Keratinocyte (primary cell): Measurements from ENCODE around the gene SIK3. TPM values are rescaled to one million over a fixed set of nuclear protein-coding genes. Genes with fewer than 3 reads are reported as not detected.

Source experiments
- DNase-seq: peaks from one replicate; pipeline ENCODE4 v3.0.0-alpha.2; 2011; ENCODE audit warnings: low read depth, missing footprints, low spot score
- FAIRE-seq: peaks from 2 replicates; lab custom pipeline; 2011; peaks lifted over from hg19 to GRCh38; lab: Jason Lieb, UNC
- H2AFZ ChIP-seq: 2 replicates; pipeline ENCODE4 v1.6.0; 2012; ENCODE audit warnings: low read length, control low read depth, inconsistent platforms; ENCODE audit not compliant: control insufficient read depth
- H3K27ac ChIP-seq: 2 replicates; pipeline ENCODE4 v1.5.1; 2011; ENCODE audit warnings: low read length; ENCODE audit not compliant: control insufficient read depth, insufficient read depth
- H3K27me3 ChIP-seq: 3 replicates; pipeline ENCODE4 v1.6.0; 2011; ENCODE audit warnings: low read length; ENCODE audit not compliant: control insufficient read depth, insufficient read depth; ENCODE audit errors: extremely low read depth
- H3K36me3 ChIP-seq, 2 experiments: 2 replicates in 1 of 2; 3 replicates in 1 of 2; pipeline ENCODE4 v1.5.1; 2011; ENCODE audit warnings: low read length in 2 of 2, mild to moderate bottlenecking in 1 of 2; ENCODE audit not compliant: control insufficient read depth in 2 of 2, insufficient read depth in 2 of 2; ENCODE audit errors: extremely low read depth in 1 of 2
- H3K4me1 ChIP-seq: 3 replicates; pipeline ENCODE4 v1.5.1; 2011; ENCODE audit warnings: low read length; ENCODE audit not compliant: control insufficient read depth, insufficient read depth; ENCODE audit errors: extremely low read depth
- H3K4me2 ChIP-seq: 3 replicates; pipeline ENCODE4 v1.6.0; 2011; ENCODE audit warnings: low read depth, low read length; ENCODE audit not compliant: control insufficient read depth, insufficient read depth; ENCODE audit errors: extremely low read depth
- H3K4me3 ChIP-seq, 3 experiments: fragments of 200-600 bp in 1 of 3; sonication (generic) in 1 of 3; 2 replicates in 2 of 3; 3 replicates in 1 of 3; pipeline ENCODE4 v1.5.1; 2011 to 2016; ENCODE audit warnings: low read length in 3 of 3, mild to moderate bottlenecking in 3 of 3, control low read depth in 2 of 3, inconsistent platforms in 1 of 3, low read depth in 1 of 3, mixed read lengths in 1 of 3, mixed run types in 1 of 3, moderate library complexity in 1 of 3; ENCODE audit not compliant: control insufficient read depth in 2 of 3, insufficient read depth in 2 of 3; ENCODE audit errors: extremely low read depth in 1 of 3
- H3K79me2 ChIP-seq: 2 replicates; pipeline ENCODE4 v1.6.0; 2012; ENCODE audit warnings: low read length; ENCODE audit not compliant: control insufficient read depth, insufficient read depth
- H3K9ac ChIP-seq: 3 replicates; pipeline ENCODE4 v1.6.0; 2011; ENCODE audit warnings: low read length; ENCODE audit not compliant: control insufficient read depth, insufficient read depth; ENCODE audit errors: extremely low read depth
- H3K9me1 ChIP-seq: 3 replicates; pipeline ENCODE4 v1.6.0; 2011; ENCODE audit warnings: low read length; ENCODE audit not compliant: control insufficient read depth, insufficient read depth; ENCODE audit errors: extremely low read depth
- H3K9me3 ChIP-seq: 2 replicates; pipeline ENCODE4 v1.5.1; 2012; ENCODE audit warnings: low read depth, low read length; ENCODE audit not compliant: control insufficient read depth
- H4K20me1 ChIP-seq: 3 replicates; pipeline ENCODE4 v1.6.0; 2011; ENCODE audit warnings: low read length; ENCODE audit not compliant: control insufficient read depth, insufficient read depth; ENCODE audit errors: extremely low read depth
- CTCF ChIP-seq, 3 experiments: IDR thresholded peaks in 1 of 3; conservative IDR thresholded peaks in 1 of 3; optimal IDR thresholded peaks in 1 of 3; 2 replicates in 2 of 3; 3 replicates in 1 of 3; pipeline versions ENCODE3 to v1.5.1; 2011; ENCODE audit warnings: low read length in 3 of 3, mild to moderate bottlenecking in 3 of 3, moderate library complexity in 2 of 3, control low read depth in 1 of 3, inconsistent platforms in 1 of 3; ENCODE audit not compliant: insufficient read depth in 2 of 3; ENCODE audit errors: extremely low read depth in 1 of 3
- EZH2 ChIP-seq: IDR thresholded peaks from one replicate; pipeline ENCODE4 v1.6.1; 2012; ENCODE audit warnings: inconsistent platforms, mild to moderate bottlenecking, low read length, moderate library complexity
- dilution Hi-C: fragments of 300-500 bp; cut with MboI; formaldehyde crosslinking; loops from one replicate; pipeline ENCODE4 v1.7.0; 2020; ENCODE audit warnings: low sequenced_read_pairs; ENCODE audit not compliant: extremely low pct_ligation_motif_present
- polyA plus RNA-seq, 5 experiments: library from polyadenylated mRNA; depleted of rRNA in 3 of 5; stranded (reverse) in 3 of 5; stranded (forward) in 1 of 5; unstranded in 1 of 5; fragments of >200 nt; gene quantifications; 1 replicate in 1 of 5; 2 replicates in 3 of 5; 3 replicates in 1 of 5; pipeline versions ENCODE4 v1.2.1 to v1.2.3, GENCODE V29; 2011 to 2012; ENCODE audit warnings: missing spikeins in 2 of 5, low read depth in 1 of 5, low replicate concordance in 1 of 5

The SIK3 gene
- polyA plus RNA-seq, 1 donor (not counting 4 experiments of a cell fraction or from before 2014, with no cell fraction given), result 8.2 TPM

GRCh38 chr11:116881143-116881542, 217.1 kb downstream of the SIK3 start:
- H3K79me2 ChIP-seq, result no peaks in the 10 kb centered on the region
- no peak overlapping the region for H3K27ac ChIP-seq
- FAIRE-seq (no peak), DNase-seq (no peak)
- no peaks in the 10 kb centered on the region for H3K9me3 ChIP-seq
- peaks cover 2% of the 10 kb centered on the region for H3K9me1 ChIP-seq
- dilution Hi-C loops, result no loop called here
- no peak overlapping the region for H2AFZ ChIP-seq
- H3K9ac ChIP-seq, result no peak overlapping the region
- H3K36me3 ChIP-seq, result peaks cover 0 to 2% of the 10 kb centered on the region in 2 experiments
- H3K4me1 ChIP-seq, result peaks cover 4% of the 10 kb centered on the region
- H3K4me2 ChIP-seq, result no peak overlapping the region
- no peaks in the 10 kb centered on the region for H3K27me3 ChIP-seq
- no peak overlapping the region for H3K4me3 ChIP-seq
- no peaks in the 10 kb centered on the region for H4K20me1 ChIP-seq
- TF ChIP-seq EZH2, result no peak
- no peak for TF ChIP-seq CTCF (optimal IDR thresholded peaks at IDR 0.05 in 1 of 3, IDR thresholded peaks at IDR 0.05 in 1 of 3, conservative IDR thresholded peaks at IDR 0.05 in 1 of 3; ENCODE audit: extremely low read depth in 1 of 3, insufficient read depth in 2 of 3, low read length in 3 of 3)

GRCh38 chr11:116879800-116880625, 218.2 kb downstream of the SIK3 start:
- H3K27me3 ChIP-seq, result no peaks in the 10 kb centered on the region
- H3K36me3 ChIP-seq, result peaks cover 2% of the 10 kb centered on the region in 2 experiments
- no peak overlapping the region for H3K27ac ChIP-seq
- no peak overlapping the region for H3K4me2 ChIP-seq
- no peaks in the 10 kb centered on the region for H3K9me3 ChIP-seq
- peaks cover 2% of the 10 kb centered on the region for H3K9me1 ChIP-seq
- DNase-seq (peak; percentile 9), FAIRE-seq (peak; percentile 79)
- no peak overlapping the region for H2AFZ ChIP-seq
- no peak overlapping the region for H3K9ac ChIP-seq
- dilution Hi-C loops, result no loop called here
- H3K4me1 ChIP-seq, result peaks cover 13% of the 10 kb centered on the region
- TF ChIP-seq CTCF (optimal IDR thresholded peaks at IDR 0.05 in 1 of 3, IDR thresholded peaks at IDR 0.05 in 1 of 3, conservative IDR thresholded peaks at IDR 0.05 in 1 of 3; ENCODE audit: extremely low read depth in 1 of 3, insufficient read depth in 2 of 3, low read length in 3 of 3) (peak; percentile 51 to 71 (median 68)), EZH2 (no peak)
- no peaks in the 10 kb centered on the region for H3K79me2 ChIP-seq
- no peak overlapping the region for H3K4me3 ChIP-seq
- H4K20me1 ChIP-seq, result no peaks in the 10 kb centered on the region
